AG09309 (cell line): ENCODE results near the gene DIP2C.
"Not testable (repeated sequence)": the region's sequence is repeated elsewhere in the genome, so short reads cannot be mapped to it uniquely, and the experiment has no call there.

Source experiments
- DNase-seq: peaks from one replicate; pipeline ENCODE4 v3.0.0-alpha.2; 2010; ENCODE audit warnings: low read depth
- H3K4me3 ChIP-seq: 2 replicates; pipeline ENCODE4 v1.5.1; 2011; ENCODE audit warnings: mild to moderate bottlenecking, low read depth, low read length, moderate library complexity; ENCODE audit not compliant: control insufficient read depth
- TF ChIP-seq, protein P1 (sequence below): IDR thresholded peaks from 2 replicates; pipeline ENCODE4 v1.5.1; 2011; ENCODE audit warnings: mild to moderate bottlenecking, low read depth, low read length, inconsistent platforms; ENCODE audit not compliant: insufficient read depth, control insufficient read depth; ENCODE audit errors: missing control alignments

The DIP2C gene

DNA sequence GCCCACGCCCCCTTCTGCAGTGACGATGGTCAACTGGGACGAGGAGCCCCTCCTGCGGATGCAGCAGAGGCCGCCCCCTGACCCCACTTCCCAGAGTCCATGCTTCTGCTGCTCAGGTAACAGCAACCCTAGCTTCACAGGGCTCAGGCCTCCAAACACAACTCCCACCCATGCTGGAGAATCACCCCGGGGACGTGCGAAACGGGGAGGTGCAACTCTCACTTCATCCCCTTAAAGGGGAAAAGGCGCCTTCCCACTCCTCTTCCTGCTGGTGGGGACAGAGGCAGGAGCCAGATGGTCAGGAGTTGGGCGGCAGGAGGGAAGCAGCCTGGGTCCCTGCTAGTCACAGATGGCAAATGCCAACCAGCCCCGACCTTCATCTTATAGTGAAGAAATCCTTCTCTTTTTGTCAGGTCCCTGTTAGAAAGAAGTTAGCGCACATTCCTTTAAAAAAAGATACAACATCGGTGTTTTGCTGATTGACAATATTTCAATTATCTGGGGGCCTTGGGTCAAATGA is 155.4 kb downstream of the DIP2C start:
- no peak for DNase-seq
- no peak overlapping the region for H3K4me3 ChIP-seq
- TF ChIP-seq, protein P1, sequence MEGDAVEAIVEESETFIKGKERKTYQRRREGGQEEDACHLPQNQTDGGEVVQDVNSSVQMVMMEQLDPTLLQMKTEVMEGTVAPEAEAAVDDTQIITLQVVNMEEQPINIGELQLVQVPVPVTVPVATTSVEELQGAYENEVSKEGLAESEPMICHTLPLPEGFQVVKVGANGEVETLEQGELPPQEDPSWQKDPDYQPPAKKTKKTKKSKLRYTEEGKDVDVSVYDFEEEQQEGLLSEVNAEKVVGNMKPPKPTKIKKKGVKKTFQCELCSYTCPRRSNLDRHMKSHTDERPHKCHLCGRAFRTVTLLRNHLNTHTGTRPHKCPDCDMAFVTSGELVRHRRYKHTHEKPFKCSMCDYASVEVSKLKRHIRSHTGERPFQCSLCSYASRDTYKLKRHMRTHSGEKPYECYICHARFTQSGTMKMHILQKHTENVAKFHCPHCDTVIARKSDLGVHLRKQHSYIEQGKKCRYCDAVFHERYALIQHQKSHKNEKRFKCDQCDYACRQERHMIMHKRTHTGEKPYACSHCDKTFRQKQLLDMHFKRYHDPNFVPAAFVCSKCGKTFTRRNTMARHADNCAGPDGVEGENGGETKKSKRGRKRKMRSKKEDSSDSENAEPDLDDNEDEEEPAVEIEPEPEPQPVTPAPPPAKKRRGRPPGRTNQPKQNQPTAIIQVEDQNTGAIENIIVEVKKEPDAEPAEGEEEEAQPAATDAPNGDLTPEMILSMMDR = no peak

DNA sequence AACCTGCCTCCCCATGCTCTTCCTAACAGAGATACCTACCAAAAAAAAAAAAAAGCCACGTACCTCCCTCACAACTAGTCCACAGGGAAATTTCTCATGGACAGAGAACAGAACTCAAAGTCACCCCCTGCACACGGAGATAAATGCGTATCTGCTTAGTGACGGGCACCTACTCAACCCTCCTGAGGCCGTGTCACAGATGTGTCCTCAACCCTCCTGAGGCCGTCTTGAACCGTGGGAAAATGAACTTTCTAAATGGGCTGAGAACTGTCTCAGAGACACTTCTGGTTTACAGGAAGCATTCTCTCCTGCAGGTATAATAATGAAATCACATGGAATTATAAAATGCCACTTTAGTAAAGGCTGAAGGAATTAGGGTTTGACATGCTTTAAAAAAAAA is 155.9 kb downstream of the DIP2C start:
- no peak for DNase-seq
- H3K4me3 ChIP-seq = no peak overlapping the region
- TF ChIP-seq, protein P1 = no peak

DNA sequence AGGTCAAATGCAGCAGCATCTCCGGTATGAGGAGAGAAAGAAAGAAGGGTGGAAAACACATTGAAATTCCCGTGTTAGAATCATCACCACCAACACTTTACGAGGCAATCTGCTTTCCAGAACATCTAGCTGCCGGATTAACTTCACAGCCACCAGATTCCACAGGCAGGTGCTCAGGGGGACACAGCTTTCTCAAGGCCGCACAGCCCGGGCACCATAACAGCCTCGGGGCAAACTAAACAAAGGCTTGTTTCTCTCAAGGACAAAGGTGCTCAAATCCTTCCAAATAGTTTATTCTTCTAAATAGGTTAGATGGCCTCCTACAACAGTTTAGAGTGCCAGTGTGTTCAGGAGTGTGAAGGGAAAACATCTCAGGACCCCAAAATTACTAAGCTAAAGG is 156.3 kb downstream of the DIP2C start:
- TF ChIP-seq, protein P1 = no peak
- no peak overlapping the region for H3K4me3 ChIP-seq
- DNase-seq = no peak

DNA sequence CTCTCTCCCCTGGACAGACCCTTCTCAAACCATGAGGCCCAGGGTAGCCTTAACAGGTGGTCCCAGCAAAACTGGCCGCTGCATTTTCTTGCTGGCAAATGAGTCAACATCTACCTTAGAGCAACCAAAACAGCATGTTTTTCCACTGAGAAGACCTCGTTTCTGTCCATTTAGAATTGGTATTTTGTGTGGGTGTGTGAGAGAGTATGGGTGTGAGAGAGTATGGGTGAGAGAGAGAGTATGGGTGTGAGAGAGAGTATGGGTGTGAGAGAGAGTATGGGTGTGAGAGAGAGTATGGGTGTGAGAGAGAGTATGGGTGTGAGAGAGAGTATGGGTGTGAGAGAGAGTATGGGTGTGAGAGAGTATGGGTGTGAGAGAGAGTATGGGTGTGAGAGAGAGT is 157.1 kb downstream of the DIP2C start:
- DNase-seq, H3K4me3 ChIP-seq: not testable (repeated sequence)

DNA sequence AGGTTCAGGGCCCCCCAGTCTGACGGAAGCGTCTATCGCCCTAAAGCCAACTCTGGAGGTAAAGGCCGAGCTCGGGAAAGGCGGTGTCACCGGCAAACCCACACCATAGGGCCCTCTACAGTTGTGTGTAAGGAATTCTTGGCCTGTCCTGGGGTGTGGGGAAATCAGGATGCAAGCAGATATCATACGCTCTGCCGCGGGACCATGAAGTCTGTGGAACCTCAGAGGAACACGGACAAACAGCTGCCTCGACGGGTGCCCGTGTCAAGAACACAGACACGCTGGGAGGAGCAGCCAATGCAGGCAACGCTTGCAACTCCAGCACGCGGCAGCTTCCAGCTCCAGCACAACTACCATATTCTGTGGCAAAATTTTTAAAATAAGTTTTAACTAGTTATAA is 157.9 kb downstream of the DIP2C start:
- no peak overlapping the region for H3K4me3 ChIP-seq
- no peak for DNase-seq
- TF ChIP-seq, protein P1 = no peak

DNA sequence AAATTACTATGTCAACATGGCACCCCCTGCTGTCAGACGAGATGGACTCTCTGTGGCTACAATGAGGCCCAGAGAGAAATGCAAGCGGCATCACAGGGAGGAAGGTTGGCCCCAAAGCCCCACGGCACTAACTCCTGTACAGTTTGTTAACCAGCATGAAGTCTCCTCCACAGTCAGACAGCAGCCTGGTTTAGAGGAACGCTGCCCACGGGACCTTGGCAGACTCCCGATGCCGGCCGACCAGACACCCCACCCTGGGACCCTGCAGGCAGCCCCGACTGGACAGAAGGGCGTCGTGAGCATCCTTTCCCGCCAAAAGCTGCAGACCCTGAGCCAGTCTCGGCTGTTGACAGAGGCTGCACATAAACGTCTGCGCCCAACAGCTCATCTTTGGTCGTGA is 158.8 kb downstream of the DIP2C start:
- TF ChIP-seq, protein P1 = no peak
- H3K4me3 ChIP-seq = no peak overlapping the region
- DNase-seq = no peak

DNA sequence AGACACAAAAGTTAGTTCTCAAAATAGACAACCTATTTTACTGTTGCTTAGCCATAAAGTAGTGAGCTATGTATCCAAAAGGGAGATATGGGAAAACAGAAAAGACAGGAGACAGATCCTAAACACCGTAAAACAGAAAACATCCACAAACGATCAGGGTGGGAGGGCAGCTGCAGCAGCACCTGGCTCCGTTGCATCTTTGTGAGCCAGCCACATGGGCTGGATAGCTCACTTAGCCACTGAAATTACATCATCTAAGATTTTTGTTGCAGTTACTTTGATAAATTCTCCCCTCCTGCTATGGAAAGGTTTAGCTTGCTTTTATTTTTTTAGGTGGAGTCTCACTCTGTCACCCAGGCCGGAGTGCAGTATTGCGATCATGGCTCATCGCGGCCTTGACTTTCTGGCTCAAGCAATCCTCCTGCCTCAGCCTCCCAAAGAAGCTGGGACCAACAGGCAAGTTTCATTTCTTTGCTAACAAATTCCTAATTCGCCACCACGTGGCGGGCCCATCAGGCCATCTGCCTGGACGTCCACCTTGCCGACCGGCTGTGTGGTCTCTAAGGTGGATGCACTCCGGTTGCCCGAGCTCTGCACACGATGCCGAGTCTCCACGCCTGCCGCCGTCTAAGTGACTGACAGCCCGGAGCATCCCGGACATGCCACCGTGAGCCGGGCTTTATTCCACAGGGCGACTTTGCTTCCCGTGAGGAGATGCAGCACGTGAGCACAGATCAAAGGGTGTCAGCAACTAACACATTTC is 159.8 kb downstream of the DIP2C start:
- no peak for DNase-seq
- no peak overlapping the region for H3K4me3 ChIP-seq
- TF ChIP-seq, protein P1 = no peak
